Measurements from ENCODE around the gene ZNF398. TPM values are rescaled to one million over a fixed set of nuclear protein-coding genes. Genes with fewer than 3 reads are reported as not detected.
"Not testable (repeated sequence)": the region's sequence is repeated elsewhere in the genome, so short reads cannot be mapped to it uniquely, and the experiment has no call there.

ZNF398 gene
- total RNA-seq, 2 experiments from 2014 or later = 14.0 to 15.0 TPM

DNA sequence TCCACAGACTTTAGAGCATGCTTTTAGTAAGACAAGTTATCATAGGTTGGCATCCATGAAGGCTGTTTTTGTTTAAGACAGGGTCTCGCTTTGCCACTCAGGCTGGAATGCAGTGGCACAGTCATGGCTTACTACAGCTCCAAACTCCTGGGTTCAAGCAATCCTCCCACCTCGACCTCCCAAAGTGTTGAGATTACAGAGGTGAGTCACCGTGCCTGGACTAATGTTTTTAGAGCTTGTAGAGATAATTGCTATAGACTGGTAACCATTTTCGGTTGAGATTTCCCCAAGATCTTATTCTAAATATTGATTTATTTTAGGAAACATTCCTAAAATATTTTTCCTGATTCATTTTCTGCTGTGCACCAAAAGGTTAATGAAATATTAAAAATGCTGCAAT, 5.4 kb upstream of the ZNF398 start:
- no peak for ATAC-seq (ENCODE audit: poor library complexity)
- POLR2A ChIA-PET = no interaction called here
- intact Hi-C loops (cut with DNase I, micrococcal nuclease) = loop anchor here in 1 of 2 experiments (10.0 kb wide), 1 partner anchor 573 kb away; a partner anchor contains a TSS

GRCh38 chr7:149144436-149144922, 2.8 kb upstream of the ZNF398 start:
- Mint-ChIP-seq H3K36me3 (ENCODE audit: low read depth) (peaks cover 11% of the 10 kb centered on the region), H3K4me1 (ENCODE audit: low read depth) (peaks cover 35% of the 10 kb centered on the region)
- H3K4me3 Mint-ChIP-seq; H3K27ac ChIP-seq (ENCODE audit: low read depth in 1 of 2, low read length in 2 of 2); H3K27ac Mint-ChIP-seq; H3K4me3 ChIP-seq (ENCODE audit: low read length); H3K27me3 Mint-ChIP-seq; H3K27me3 ChIP-seq (ENCODE audit: control insufficient read depth in 1 of 2, insufficient read depth in 2 of 2, low read length in 2 of 2); H3K9me3 Mint-ChIP-seq; DNase-seq; H3K9me3 ChIP-seq (ENCODE audit: control insufficient read depth in 1 of 2, insufficient read depth in 1 of 2, low read length in 2 of 2); ATAC-seq (ENCODE audit: poor library complexity); H3K36me3 ChIP-seq (ENCODE audit: insufficient read depth, low read length): not testable (repeated sequence)
- CTCF ChIA-PET = interaction anchor here (3.5 kb wide), 1 partner anchor 17 kb away, joined by 67 read pairs; the partner anchor contains the start of gene ZNF425
- POLR2A ChIA-PET = interaction anchor here (1.3 kb wide), 1 partner anchor 18 kb away, joined by 3 read pairs; no protein-coding TSS in a partner anchor
- H3K4me1 ChIP-seq (ENCODE audit: insufficient read depth, low read length) = peaks cover 41% of the 10 kb centered on the region
- intact Hi-C loops (cut with DNase I, micrococcal nuclease) = loop anchor here in 1 of 2 experiments (10.0 kb wide), 1 partner anchor 570 kb away; a partner anchor contains a TSS

More for the DNA sequence above, 5.4 kb upstream of the ZNF398 start:
- TF ChIP-seq, protein P1, sequence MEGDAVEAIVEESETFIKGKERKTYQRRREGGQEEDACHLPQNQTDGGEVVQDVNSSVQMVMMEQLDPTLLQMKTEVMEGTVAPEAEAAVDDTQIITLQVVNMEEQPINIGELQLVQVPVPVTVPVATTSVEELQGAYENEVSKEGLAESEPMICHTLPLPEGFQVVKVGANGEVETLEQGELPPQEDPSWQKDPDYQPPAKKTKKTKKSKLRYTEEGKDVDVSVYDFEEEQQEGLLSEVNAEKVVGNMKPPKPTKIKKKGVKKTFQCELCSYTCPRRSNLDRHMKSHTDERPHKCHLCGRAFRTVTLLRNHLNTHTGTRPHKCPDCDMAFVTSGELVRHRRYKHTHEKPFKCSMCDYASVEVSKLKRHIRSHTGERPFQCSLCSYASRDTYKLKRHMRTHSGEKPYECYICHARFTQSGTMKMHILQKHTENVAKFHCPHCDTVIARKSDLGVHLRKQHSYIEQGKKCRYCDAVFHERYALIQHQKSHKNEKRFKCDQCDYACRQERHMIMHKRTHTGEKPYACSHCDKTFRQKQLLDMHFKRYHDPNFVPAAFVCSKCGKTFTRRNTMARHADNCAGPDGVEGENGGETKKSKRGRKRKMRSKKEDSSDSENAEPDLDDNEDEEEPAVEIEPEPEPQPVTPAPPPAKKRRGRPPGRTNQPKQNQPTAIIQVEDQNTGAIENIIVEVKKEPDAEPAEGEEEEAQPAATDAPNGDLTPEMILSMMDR (IDR thresholded peaks at IDR 0.05) = no peak
- DNase-seq = no peak
- Mint-ChIP-seq H3K4me3 (no peak overlapping the region), H3K36me3 (ENCODE audit: low read depth) (peaks cover 3% of the 10 kb centered on the region), H3K27me3 (no peaks in the 10 kb centered on the region), H3K27ac (no peak overlapping the region), H3K4me1 (ENCODE audit: low read depth) (peaks cover 25% of the 10 kb centered on the region), H3K9me3 (no peaks in the 10 kb centered on the region)
- H3K27ac ChIP-seq (ENCODE audit: low read depth in 1 of 2, low read length in 2 of 2) = no peak overlapping the region
- peaks cover 21% of the 10 kb centered on the region for H3K4me1 ChIP-seq (ENCODE audit: insufficient read depth, low read length)
- H3K9me3 ChIP-seq (ENCODE audit: control insufficient read depth in 1 of 2, insufficient read depth in 1 of 2, low read length in 2 of 2) = no peaks in the 10 kb centered on the region
- CTCF ChIA-PET = interaction anchor here (0.7 kb wide), 1 partner anchor 90 kb away, joined by 3 read pairs; no protein-coding TSS in a partner anchor
- H3K27me3 ChIP-seq (ENCODE audit: control insufficient read depth in 1 of 2, insufficient read depth in 2 of 2, low read length in 2 of 2) = no peaks in the 10 kb centered on the region
- H3K36me3 ChIP-seq (ENCODE audit: insufficient read depth, low read length) = no peaks in the 10 kb centered on the region
- H3K4me3 ChIP-seq (ENCODE audit: low read length) = no peak overlapping the region

- CTCF ChIA-PET = interaction anchor here (1.0 to 3.5 kb wide), 2 partner anchors 18 to 117 kb away, joined by 3 to 67 read pairs; partner anchors contain the start of genes ZNF425 and ZNF783
- H3K9me3 Mint-ChIP-seq = no peaks in the 10 kb centered on the region
- POLR2A ChIA-PET = interaction anchor here (0.8 to 4.1 kb wide), 3 partner anchors 19 to 1939 kb away, joined by 3 to 108 read pairs (median 19); partner anchors contain the start of genes PDIA4 and ZNF425
- ATAC-seq (ENCODE audit: poor library complexity) (no peak), DNase-seq (no peak)
- peak overlapping the region; percentile 85 for H3K27ac Mint-ChIP-seq
- peak overlapping the region; percentile 87 for H3K4me3 Mint-ChIP-seq
- H3K4me3 ChIP-seq (ENCODE audit: low read length) = no peak overlapping the region
- no peak overlapping the region for H3K27ac ChIP-seq (ENCODE audit: low read depth in 1 of 2, low read length in 2 of 2)
- TF ChIP-seq, protein P1 (IDR thresholded peaks at IDR 0.05) = no peak
- H3K36me3 ChIP-seq (ENCODE audit: insufficient read depth, low read length) = no peaks in the 10 kb centered on the region
- intact Hi-C loops (cut with DNase I, micrococcal nuclease) = loop anchor here in 1 of 2 experiments (5.0 to 10.0 kb wide), 5 partner anchors 117 to 570 kb away; partner anchors contain the start of genes PDIA4 and ZNF783
- H3K4me1 Mint-ChIP-seq (ENCODE audit: low read depth) = peaks cover 41% of the 10 kb centered on the region
- peaks cover 44% of the 10 kb centered on the region for H3K4me1 ChIP-seq (ENCODE audit: insufficient read depth, low read length)
- H3K27me3 Mint-ChIP-seq = no peaks in the 10 kb centered on the region
- peaks cover 15% of the 10 kb centered on the region for H3K36me3 Mint-ChIP-seq (ENCODE audit: low read depth)
- no peaks in the 10 kb centered on the region for H3K27me3 ChIP-seq (ENCODE audit: control insufficient read depth in 1 of 2, insufficient read depth in 2 of 2, low read length in 2 of 2)
- H3K9me3 ChIP-seq (ENCODE audit: control insufficient read depth in 1 of 2, insufficient read depth in 1 of 2, low read length in 2 of 2) = no peaks in the 10 kb centered on the region
These were observed 2.0 kb upstream of the ZNF398 start for GRCh38 chr7:149145031-149145845.

All from CD4-positive, alpha-beta T cell (primary cell).